ENCODE data around the gene KIAA1671. TPM values are rescaled to one million over a fixed set of nuclear protein-coding genes. Genes with fewer than 3 reads are reported as not detected.
A peak's percentile ranks its signal among the peaks of the same experiment; 100 is the strongest.

KIAA1671 gene
- total and polyA plus RNA-seq, 2 of the 13 experiments (the other 11 are each of a cell fraction or from before 2014, with no cell fraction given), result 13.5 to 13.6 TPM

GRCh38 chr22:25120093-25120561 lies 167.6 kb downstream of the KIAA1671 start (continued):
- TF ChIP-seq, protein P1, sequence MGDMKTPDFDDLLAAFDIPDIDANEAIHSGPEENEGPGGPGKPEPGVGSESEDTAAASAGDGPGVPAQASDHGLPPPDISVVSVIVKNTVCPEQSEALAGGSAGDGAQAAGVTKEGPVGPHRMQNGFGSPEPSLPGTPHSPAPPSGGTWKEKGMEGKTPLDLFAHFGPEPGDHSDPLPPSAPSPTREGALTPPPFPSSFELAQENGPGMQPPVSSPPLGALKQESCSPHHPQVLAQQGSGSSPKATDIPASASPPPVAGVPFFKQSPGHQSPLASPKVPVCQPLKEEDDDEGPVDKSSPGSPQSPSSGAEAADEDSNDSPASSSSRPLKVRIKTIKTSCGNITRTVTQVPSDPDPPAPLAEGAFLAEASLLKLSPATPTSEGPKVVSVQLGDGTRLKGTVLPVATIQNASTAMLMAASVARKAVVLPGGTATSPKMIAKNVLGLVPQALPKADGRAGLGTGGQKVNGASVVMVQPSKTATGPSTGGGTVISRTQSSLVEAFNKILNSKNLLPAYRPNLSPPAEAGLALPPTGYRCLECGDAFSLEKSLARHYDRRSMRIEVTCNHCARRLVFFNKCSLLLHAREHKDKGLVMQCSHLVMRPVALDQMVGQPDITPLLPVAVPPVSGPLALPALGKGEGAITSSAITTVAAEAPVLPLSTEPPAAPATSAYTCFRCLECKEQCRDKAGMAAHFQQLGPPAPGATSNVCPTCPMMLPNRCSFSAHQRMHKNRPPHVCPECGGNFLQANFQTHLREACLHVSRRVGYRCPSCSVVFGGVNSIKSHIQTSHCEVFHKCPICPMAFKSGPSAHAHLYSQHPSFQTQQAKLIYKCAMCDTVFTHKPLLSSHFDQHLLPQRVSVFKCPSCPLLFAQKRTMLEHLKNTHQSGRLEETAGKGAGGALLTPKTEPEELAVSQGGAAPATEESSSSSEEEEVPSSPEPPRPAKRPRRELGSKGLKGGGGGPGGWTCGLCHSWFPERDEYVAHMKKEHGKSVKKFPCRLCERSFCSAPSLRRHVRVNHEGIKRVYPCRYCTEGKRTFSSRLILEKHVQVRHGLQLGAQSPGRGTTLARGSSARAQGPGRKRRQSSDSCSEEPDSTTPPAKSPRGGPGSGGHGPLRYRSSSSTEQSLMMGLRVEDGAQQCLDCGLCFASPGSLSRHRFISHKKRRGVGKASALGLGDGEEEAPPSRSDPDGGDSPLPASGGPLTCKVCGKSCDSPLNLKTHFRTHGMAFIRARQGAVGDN (CRISPR knock-in tag; IDR thresholded peaks at IDR 0.05), result peak; percentile 55
- TF ChIP-seq REL (CRISPR knock-in tag; conservative IDR thresholded peaks at IDR 0.05), result no peak
- no peak for TF ChIP-seq ZNF782 (CRISPR knock-in tag; IDR thresholded peaks at IDR 0.05; ENCODE audit: borderline replicate concordance)
- no peak for TF ChIP-seq AGO2 (optimal IDR thresholded peaks at IDR 0.05; ENCODE audit: low read depth, low read length)
- no peak for TF ChIP-seq CENPX (CRISPR knock-in tag; IDR thresholded peaks at IDR 0.05)
- no peak for TF ChIP-seq ARID2 (CRISPR knock-in tag; IDR thresholded peaks at IDR 0.05; ENCODE audit: borderline replicate concordance)
- TF ChIP-seq AKAP8 (CRISPR knock-in tag; IDR thresholded peaks at IDR 0.05), result no peak
- no peak; the same call in 1 of the 2 replicates for TF ChIP-seq DMAP1 (CRISPR knock-in tag; IDR thresholded peaks at IDR 0.05)
- TF ChIP-seq MZF1 (CRISPR knock-in tag; IDR thresholded peaks at IDR 0.05; ENCODE audit: borderline replicate concordance), result no peak
- no peak for TF ChIP-seq PHB2 (IDR thresholded peaks at IDR 0.05; ENCODE audit: partially characterized antibody)
- no peak for TF ChIP-seq MIXL1 (CRISPR knock-in tag; IDR thresholded peaks at IDR 0.05)
- TF ChIP-seq RBFOX2 (IDR thresholded peaks at IDR 0.05; ENCODE audit: low read depth, low read length), result no peak
- TF ChIP-seq EP300 (IDR thresholded peaks at IDR 0.05; ENCODE audit: low read depth in 2 of 2, low read length in 2 of 2), result no peak
- peak; percentile 11; the same call in 1 of the 2 replicates for TF ChIP-seq EP300 (CRISPR knock-in tag; IDR thresholded peaks at IDR 0.05; ENCODE audit: borderline replicate concordance)
- peak; percentile 57 for TF ChIP-seq RBM39 (IDR thresholded peaks at IDR 0.05; ENCODE audit: low read depth, low read length, poor library complexity, severe bottlenecking)
- no peak for TF ChIP-seq ZNF557 (CRISPR knock-in tag; IDR thresholded peaks at IDR 0.05)
- TF ChIP-seq, protein P2, sequence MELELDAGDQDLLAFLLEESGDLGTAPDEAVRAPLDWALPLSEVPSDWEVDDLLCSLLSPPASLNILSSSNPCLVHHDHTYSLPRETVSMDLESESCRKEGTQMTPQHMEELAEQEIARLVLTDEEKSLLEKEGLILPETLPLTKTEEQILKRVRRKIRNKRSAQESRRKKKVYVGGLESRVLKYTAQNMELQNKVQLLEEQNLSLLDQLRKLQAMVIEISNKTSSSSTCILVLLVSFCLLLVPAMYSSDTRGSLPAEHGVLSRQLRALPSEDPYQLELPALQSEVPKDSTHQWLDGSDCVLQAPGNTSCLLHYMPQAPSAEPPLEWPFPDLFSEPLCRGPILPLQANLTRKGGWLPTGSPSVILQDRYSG (CRISPR knock-in tag; IDR thresholded peaks at IDR 0.05), result no peak
- TF ChIP-seq ZSCAN5A (CRISPR knock-in tag; IDR thresholded peaks at IDR 0.05; ENCODE audit: borderline replicate concordance), result no peak
- TF ChIP-seq THAP11 (CRISPR knock-in tag; IDR thresholded peaks at IDR 0.05), result no peak
- TF ChIP-seq ZFP37 (CRISPR knock-in tag; IDR thresholded peaks at IDR 0.05; ENCODE audit: borderline replicate concordance), result no peak
- TF ChIP-seq, protein P3, sequence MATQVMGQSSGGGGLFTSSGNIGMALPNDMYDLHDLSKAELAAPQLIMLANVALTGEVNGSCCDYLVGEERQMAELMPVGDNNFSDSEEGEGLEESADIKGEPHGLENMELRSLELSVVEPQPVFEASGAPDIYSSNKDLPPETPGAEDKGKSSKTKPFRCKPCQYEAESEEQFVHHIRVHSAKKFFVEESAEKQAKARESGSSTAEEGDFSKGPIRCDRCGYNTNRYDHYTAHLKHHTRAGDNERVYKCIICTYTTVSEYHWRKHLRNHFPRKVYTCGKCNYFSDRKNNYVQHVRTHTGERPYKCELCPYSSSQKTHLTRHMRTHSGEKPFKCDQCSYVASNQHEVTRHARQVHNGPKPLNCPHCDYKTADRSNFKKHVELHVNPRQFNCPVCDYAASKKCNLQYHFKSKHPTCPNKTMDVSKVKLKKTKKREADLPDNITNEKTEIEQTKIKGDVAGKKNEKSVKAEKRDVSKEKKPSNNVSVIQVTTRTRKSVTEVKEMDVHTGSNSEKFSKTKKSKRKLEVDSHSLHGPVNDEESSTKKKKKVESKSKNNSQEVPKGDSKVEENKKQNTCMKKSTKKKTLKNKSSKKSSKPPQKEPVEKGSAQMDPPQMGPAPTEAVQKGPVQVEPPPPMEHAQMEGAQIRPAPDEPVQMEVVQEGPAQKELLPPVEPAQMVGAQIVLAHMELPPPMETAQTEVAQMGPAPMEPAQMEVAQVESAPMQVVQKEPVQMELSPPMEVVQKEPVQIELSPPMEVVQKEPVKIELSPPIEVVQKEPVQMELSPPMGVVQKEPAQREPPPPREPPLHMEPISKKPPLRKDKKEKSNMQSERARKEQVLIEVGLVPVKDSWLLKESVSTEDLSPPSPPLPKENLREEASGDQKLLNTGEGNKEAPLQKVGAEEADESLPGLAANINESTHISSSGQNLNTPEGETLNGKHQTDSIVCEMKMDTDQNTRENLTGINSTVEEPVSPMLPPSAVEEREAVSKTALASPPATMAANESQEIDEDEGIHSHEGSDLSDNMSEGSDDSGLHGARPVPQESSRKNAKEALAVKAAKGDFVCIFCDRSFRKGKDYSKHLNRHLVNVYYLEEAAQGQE (IDR thresholded peaks at IDR 0.05; ENCODE audit: borderline replicate concordance in 1 of 2, low read depth in 1 of 2, low read length in 2 of 2), result no peak
